Motor neuron (in vitro differentiated cells): Measurements from ENCODE around the gene BCHE. TPM values are rescaled to one million over a fixed set of nuclear protein-coding genes. Genes with fewer than 3 reads are reported as not detected.

Experiments
- ATAC-seq, 8 experiments: fragments of 200-7000 bp; cut with Tn5 transposase; replicated peaks in 6 of 8; 2 replicates each; pipeline ENCODE4 v1.8.0; 2021; ENCODE audit warnings: mild to moderate bottlenecking in 8 of 8, moderate library complexity in 8 of 8
- H3K27ac ChIP-seq, 2 donors: fragments of 250-450 bp; sonication (Bioruptor Pico); 2 replicates each; pipeline ENCODE4 v1.9.0; 2021; ENCODE audit warnings: antibody characterized with exemption in 2 of 2, mild to moderate bottlenecking in 2 of 2, moderate library complexity in 1 of 2
- H3K4me1 ChIP-seq, 2 donors: fragments of 250-450 bp; sonication (Bioruptor Pico); replicated peaks in 1 of 2; 2 replicates each; pipeline ENCODE4 v1.6.1; 2021; ENCODE audit warnings: antibody characterized with exemption in 2 of 2, mild to moderate bottlenecking in 2 of 2, moderate library complexity in 1 of 2
- H3K4me3 ChIP-seq, 5 donors: fragments of 250-450 bp; sonication (Bioruptor Pico); 2 replicates each; pipeline ENCODE4 v1.9.0; 2021; ENCODE audit warnings: antibody characterized with exemption in 5 of 5, mild to moderate bottlenecking in 5 of 5, moderate library complexity in 4 of 5
- WGBS, 10 experiments: fragments of 450-650 bp; shearing (Covaris generic); methylation state at CpG; one replicate each; pipeline ENCODE4 v1.0.0; 2022; 5-methylcytosine and 5-hydroxymethylcytosine counted together
- in situ Hi-C, 9 experiments: fragments of 400-800 bp; cut with MboI; loops; one replicate each; pipeline ENCODE4 v1.15.0; 2021; ENCODE audit warnings: low sequenced_read_pairs in 9 of 9, low pct_unique_long_range_greater_than_20kb in 2 of 9; ENCODE audit not compliant: unreplicated experiment in 9 of 9
- total RNA-seq, 8 experiments: library from RNA; unstranded; fragments of 300-600 nt; gene quantifications; 2 replicates each; pipeline versions ENCODE4 v1.2.3 to v1.2.4, GENCODE V29; 2022

The BCHE gene
- total RNA-seq, 8 experiments from 2014 or later: 3.7 to 36.6 (median 25.9) TPM; not detected in 2

- no peak for ATAC-seq
- 0 to 100% (median 100%) methylated on average over 1 to 2 of the region's 2 CpGs; no CpG with 5 or more reads in 5 of the 10 experiments for WGBS, 10 experiments
- no peak overlapping the region for H3K4me3 ChIP-seq
These were observed 111.9 kb downstream of the BCHE start for GRCh38 chr3:165725296-165725695.

More at GRCh38 chr3:165725296-165725695, 111.9 kb downstream of the BCHE start:
- Histone ChIP-seq H3K27ac (no peak overlapping the region), H3K4me1 (no peaks in the 10 kb centered on the region)
- in situ Hi-C loops: no loop called here
